OCI-LY7 (cell line): Measurements from ENCODE around the gene IL1RAPL2. TPM values are rescaled to one million over a fixed set of nuclear protein-coding genes. Genes with fewer than 3 reads are reported as not detected.

Experiments used
- BruUV-seq: library from RNA; stranded (reverse); fragments of 400-500 nt; replicated peaks from 2 replicates; lab custom pipeline; 2021; lab: Mats Ljungman, UMichigan
- CTCF ChIA-PET: fragments of 300-600 bp; sonication (Branson Sonifier 250); formaldehyde crosslinking; loops from one replicate; lab custom pipeline; 2022; ENCODE audit warnings: antibody characterized with exemption; ENCODE audit not compliant: unreplicated experiment; lab: Charles Lee
- POLR2A ChIA-PET: fragments of 300-600 bp; sonication (Branson Sonifier 250); formaldehyde crosslinking; loops from one replicate; lab custom pipeline; 2022; ENCODE audit warnings: antibody characterized with exemption; lab: Charles Lee
- DNase-seq: peaks from one replicate; pipeline ENCODE4 v3.0.0-alpha.2; 2015; ENCODE audit warnings: low spot score
- H2AFZ ChIP-seq: fragments of 200-600 bp; sonication (generic), shearing (Covaris generic); 2 replicates; pipeline ENCODE4 v1.6.1; 2014; ENCODE audit warnings: mild to moderate bottlenecking, antibody characterized with exemption, low read length, moderate library complexity
- H3K27ac ChIP-seq: fragments of 200-600 bp; sonication (generic); 2 replicates; pipeline ENCODE4 v1.5.1; 2014; ENCODE audit warnings: mixed run types, low read depth, mild to moderate bottlenecking, moderate library complexity, low read length, inconsistent platforms; ENCODE audit not compliant: poor library complexity, severe bottlenecking
- H3K36me3 ChIP-seq: fragments of 200-600 bp; sonication (generic); 2 replicates; pipeline ENCODE4 v1.6.1; 2014; ENCODE audit warnings: mild to moderate bottlenecking, antibody characterized with exemption, low read length, moderate library complexity, mixed read lengths; ENCODE audit not compliant: insufficient read depth
- H3K4me1 ChIP-seq: fragments of 200-600 bp; sonication (generic); 2 replicates; pipeline ENCODE4 v1.5.1; 2014; ENCODE audit warnings: mild to moderate bottlenecking, low read length; ENCODE audit not compliant: insufficient read depth, poor library complexity, severe bottlenecking
- H3K4me2 ChIP-seq: fragments of 200-600 bp; sonication (generic); 2 replicates; pipeline ENCODE4 v1.6.1; 2014; ENCODE audit warnings: mild to moderate bottlenecking, low read length
- H3K4me3 ChIP-seq: fragments of 200-600 bp; sonication (generic); 2 replicates; pipeline ENCODE4 v1.5.1; 2014; ENCODE audit warnings: mild to moderate bottlenecking, low read depth, low read length; ENCODE audit not compliant: poor library complexity, severe bottlenecking
- H3K79me2 ChIP-seq: fragments of 200-600 bp; sonication (generic); 2 replicates; pipeline ENCODE4 v1.6.1; 2016; ENCODE audit warnings: low read depth, mild to moderate bottlenecking, low read length, moderate library complexity, mixed read lengths; ENCODE audit not compliant: insufficient read depth
- H3K9me2 ChIP-seq: fragments of 200-600 bp; sonication (generic); 2 replicates; pipeline ENCODE4 v1.6.1; 2016; ENCODE audit warnings: mild to moderate bottlenecking, low read length, mixed read lengths; ENCODE audit not compliant: insufficient read depth
- H3K9me3 ChIP-seq: fragments of 200-600 bp; sonication (generic); 2 replicates; pipeline ENCODE4 v1.6.1; 2014; ENCODE audit warnings: mild to moderate bottlenecking, mixed run types, low read length, mixed read lengths
- H4K20me1 ChIP-seq: fragments of 200-600 bp; sonication (generic); 2 replicates; pipeline ENCODE4 v1.6.1; 2014; ENCODE audit warnings: mild to moderate bottlenecking, antibody characterized with exemption, low read length, moderate library complexity, mixed read lengths; ENCODE audit not compliant: insufficient read depth
- EZH2phosphoT487 ChIP-seq: fragments of 200-600 bp; sonication (generic); IDR thresholded peaks from 2 replicates; pipeline ENCODE4 v1.6.1; 2018; ENCODE audit warnings: low read depth, borderline replicate concordance, mild to moderate bottlenecking, mixed run types, antibody characterized with exemption, low read length, moderate library complexity, mixed read lengths
- intact Hi-C: fragments of 100-400 bp; cut with micrococcal nuclease; formaldehyde crosslinking; loops from one replicate; pipeline ENCODE4 v1.10.0; 2022; ENCODE audit not compliant: unreplicated experiment
- total RNA-seq, 2 experiments: library from RNA; depleted of rRNA in 1 of 2; stranded (reverse); fragments of >200 nt in 1 of 2; shearing (Covaris generic) in 1 of 2; gene quantifications; 2 replicates each; pipeline ENCODE4 v1.2.3, GENCODE V29; 2014 to 2022
- TF ChIP-seq, protein P1 (sequence below): fragments of 200-600 bp; sonication (generic); conservative IDR thresholded peaks from 2 replicates; pipeline ENCODE4 v1.5.1; 2014; ENCODE audit warnings: mild to moderate bottlenecking, antibody characterized with exemption, low read length, moderate library complexity, mixed read lengths

Gene IL1RAPL2
- total RNA-seq, 2 experiments from 2014 or later = not detected

DNA sequence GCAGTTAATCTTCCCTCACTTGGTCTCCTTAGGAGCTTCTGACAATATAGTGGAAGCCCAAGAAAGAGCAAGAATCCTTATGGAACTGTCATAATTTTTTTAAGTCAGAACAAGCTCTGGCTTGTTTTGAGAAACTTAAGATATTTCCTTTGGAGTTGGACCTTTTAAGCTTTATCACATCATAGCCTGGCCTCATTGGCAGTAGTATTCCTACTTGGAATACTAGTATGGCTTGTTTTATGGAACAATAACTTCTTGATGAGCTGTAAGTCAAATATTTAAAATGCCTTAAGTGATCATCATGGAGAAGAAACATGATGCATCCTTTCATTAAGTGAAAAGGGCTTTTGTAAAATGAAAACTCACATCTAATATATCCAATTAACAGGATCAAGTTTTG is 1178.3 kb downstream of the IL1RAPL2 start:
- BruUV-seq = no TSS peak
- intact Hi-C loops = no loop called here
- ChIA-PET CTCF (no interaction called here), POLR2A (no interaction called here)
- H3K4me1 ChIP-seq = no peaks in the 10 kb centered on the region
- no peak overlapping the region for H2AFZ ChIP-seq
- no peaks in the 10 kb centered on the region for H3K9me2 ChIP-seq
- H3K4me3 ChIP-seq = no peak overlapping the region
- no peak overlapping the region for H3K4me2 ChIP-seq
- no peaks in the 10 kb centered on the region for H3K9me3 ChIP-seq
- H3K36me3 ChIP-seq = no peaks in the 10 kb centered on the region
- no peak for DNase-seq
- TF ChIP-seq EZH2phosphoT487 = no peak
- TF ChIP-seq, protein P1, sequence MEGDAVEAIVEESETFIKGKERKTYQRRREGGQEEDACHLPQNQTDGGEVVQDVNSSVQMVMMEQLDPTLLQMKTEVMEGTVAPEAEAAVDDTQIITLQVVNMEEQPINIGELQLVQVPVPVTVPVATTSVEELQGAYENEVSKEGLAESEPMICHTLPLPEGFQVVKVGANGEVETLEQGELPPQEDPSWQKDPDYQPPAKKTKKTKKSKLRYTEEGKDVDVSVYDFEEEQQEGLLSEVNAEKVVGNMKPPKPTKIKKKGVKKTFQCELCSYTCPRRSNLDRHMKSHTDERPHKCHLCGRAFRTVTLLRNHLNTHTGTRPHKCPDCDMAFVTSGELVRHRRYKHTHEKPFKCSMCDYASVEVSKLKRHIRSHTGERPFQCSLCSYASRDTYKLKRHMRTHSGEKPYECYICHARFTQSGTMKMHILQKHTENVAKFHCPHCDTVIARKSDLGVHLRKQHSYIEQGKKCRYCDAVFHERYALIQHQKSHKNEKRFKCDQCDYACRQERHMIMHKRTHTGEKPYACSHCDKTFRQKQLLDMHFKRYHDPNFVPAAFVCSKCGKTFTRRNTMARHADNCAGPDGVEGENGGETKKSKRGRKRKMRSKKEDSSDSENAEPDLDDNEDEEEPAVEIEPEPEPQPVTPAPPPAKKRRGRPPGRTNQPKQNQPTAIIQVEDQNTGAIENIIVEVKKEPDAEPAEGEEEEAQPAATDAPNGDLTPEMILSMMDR = no peak
- no peaks in the 10 kb centered on the region for H4K20me1 ChIP-seq
- no peak overlapping the region for H3K27ac ChIP-seq
- no peaks in the 10 kb centered on the region for H3K79me2 ChIP-seq

DNA sequence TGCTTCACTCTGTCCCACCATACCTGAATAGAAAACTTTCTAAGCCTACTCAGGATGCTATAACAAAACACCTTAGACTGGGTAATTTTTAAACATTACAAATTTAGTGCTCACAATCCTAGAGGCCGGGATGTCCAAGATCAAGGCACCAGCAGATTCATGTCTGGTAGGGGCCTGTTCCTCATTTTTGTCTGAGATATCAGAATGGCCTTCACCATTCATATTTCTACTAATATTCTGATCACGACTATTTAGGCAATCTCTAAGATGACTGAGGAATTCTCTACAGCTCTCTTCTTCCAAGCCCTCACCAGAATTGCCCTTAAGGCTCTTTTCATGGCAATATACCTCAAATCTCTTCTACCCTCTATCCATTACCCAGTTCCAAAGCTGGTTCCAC is 1178.9 kb downstream of the IL1RAPL2 start:
- Histone ChIP-seq H3K4me1 (no peaks in the 10 kb centered on the region), H2AFZ (no peak overlapping the region), H3K4me3 (no peak overlapping the region), H3K79me2 (no peaks in the 10 kb centered on the region), H3K4me2 (no peak overlapping the region), H3K9me3 (no peaks in the 10 kb centered on the region), H3K36me3 (no peaks in the 10 kb centered on the region), H3K27ac (no peak overlapping the region), H4K20me1 (no peaks in the 10 kb centered on the region), H3K9me2 (no peaks in the 10 kb centered on the region)
- no peak for DNase-seq
- ChIA-PET CTCF (no interaction called here), POLR2A (no interaction called here)
- TF ChIP-seq, protein P1 = no peak
- TF ChIP-seq EZH2phosphoT487 = no peak
- intact Hi-C loops = no loop called here
- BruUV-seq = no TSS peak

DNA sequence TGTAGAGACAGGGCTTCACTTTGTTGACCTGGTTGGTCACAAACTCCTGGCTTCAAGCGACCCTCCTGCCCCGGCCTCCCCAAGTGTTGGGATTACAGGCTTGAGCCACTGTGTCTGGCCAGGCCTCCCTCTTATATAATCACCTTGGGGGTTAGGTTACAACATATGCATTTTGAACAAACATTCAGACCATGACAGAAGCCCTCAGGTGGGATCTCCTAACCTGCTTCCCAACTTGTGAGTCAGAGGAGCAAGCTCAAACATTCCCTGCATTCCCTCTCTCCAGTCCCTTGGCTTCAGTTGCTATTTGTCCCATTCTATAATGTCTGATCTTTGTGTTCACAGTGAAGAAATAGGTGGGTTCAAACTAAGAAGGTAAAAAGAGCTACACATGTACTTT is 1179.9 kb downstream of the IL1RAPL2 start:
- Histone ChIP-seq H3K9me2 (no peaks in the 10 kb centered on the region), H3K4me3 (no peak overlapping the region), H3K27ac (no peak overlapping the region), H2AFZ (no peak overlapping the region), H3K4me1 (no peaks in the 10 kb centered on the region), H4K20me1 (no peaks in the 10 kb centered on the region), H3K9me3 (no peaks in the 10 kb centered on the region), H3K79me2 (no peaks in the 10 kb centered on the region), H3K36me3 (no peaks in the 10 kb centered on the region), H3K4me2 (no peak overlapping the region)
- BruUV-seq = no TSS peak
- intact Hi-C loops = no loop called here
- TF ChIP-seq EZH2phosphoT487 = no peak
- TF ChIP-seq, protein P1 = no peak
- ChIA-PET CTCF (no interaction called here), POLR2A (no interaction called here)
- DNase-seq = no peak
